ENCODE data around the gene SEMA3A.
"Not testable (repeated sequence)": the region's sequence is repeated elsewhere in the genome, so short reads cannot be mapped to it uniquely, and the experiment has no call there.

SEMA3A gene

GRCh38 chr7:84069033-84069432, 125.6 kb downstream of the SEMA3A start:
- DNase-seq: no peak
- ATAC-seq (replicated peaks): no peak
- H3K27ac Mint-ChIP-seq: no peak overlapping the region
- no peaks in the 10 kb centered on the region for H3K36me3 Mint-ChIP-seq
- no peaks in the 10 kb centered on the region for H3K9me3 Mint-ChIP-seq
- H3K4me1 Mint-ChIP-seq: no peaks in the 10 kb centered on the region
- H3K4me3 Mint-ChIP-seq: no peak overlapping the region
- no peaks in the 10 kb centered on the region for H3K27me3 Mint-ChIP-seq

GRCh38 chr7:84062489-84062901, 132.1 kb downstream of the SEMA3A start:
- not testable (repeated sequence) for ATAC-seq (replicated peaks); DNase-seq; H3K9me3 Mint-ChIP-seq; H3K4me3 Mint-ChIP-seq; H3K4me1 Mint-ChIP-seq; H3K27me3 Mint-ChIP-seq; H3K27ac Mint-ChIP-seq; H3K36me3 Mint-ChIP-seq

- Mint-ChIP-seq H3K27me3 (no peaks in the 10 kb centered on the region), H3K4me1 (no peaks in the 10 kb centered on the region), H3K4me3 (no peak overlapping the region), H3K9me3 (no peaks in the 10 kb centered on the region), H3K36me3 (no peaks in the 10 kb centered on the region), H3K27ac (no peak overlapping the region)
- DNase-seq: no peak
- no peak for ATAC-seq (replicated peaks)
These were observed 133.8 kb downstream of the SEMA3A start for GRCh38 chr7:84060760-84061261.

GRCh38 chr7:84060000-84060399, 134.6 kb downstream of the SEMA3A start:
- DNase-seq: no peak
- no peak overlapping the region for H3K27ac Mint-ChIP-seq
- no peaks in the 10 kb centered on the region for H3K4me1 Mint-ChIP-seq
- no peaks in the 10 kb centered on the region for H3K9me3 Mint-ChIP-seq
- ATAC-seq (replicated peaks): no peak
- no peak overlapping the region for H3K4me3 Mint-ChIP-seq
- no peaks in the 10 kb centered on the region for H3K36me3 Mint-ChIP-seq
- H3K27me3 Mint-ChIP-seq: no peaks in the 10 kb centered on the region

- ATAC-seq (replicated peaks): no peak
- H3K4me1 Mint-ChIP-seq: no peaks in the 10 kb centered on the region
- no peaks in the 10 kb centered on the region for H3K36me3 Mint-ChIP-seq
- H3K9me3 Mint-ChIP-seq: no peaks in the 10 kb centered on the region
- no peak overlapping the region for H3K27ac Mint-ChIP-seq
- no peak for DNase-seq
- no peak overlapping the region for H3K4me3 Mint-ChIP-seq
- no peaks in the 10 kb centered on the region for H3K27me3 Mint-ChIP-seq
These were observed 136.1 kb downstream of the SEMA3A start for GRCh38 chr7:84058311-84059076.

- H3K27ac Mint-ChIP-seq: no peak overlapping the region
- no peaks in the 10 kb centered on the region for H3K4me1 Mint-ChIP-seq
- no peak for DNase-seq
- ATAC-seq (replicated peaks): no peak
- no peak overlapping the region for H3K4me3 Mint-ChIP-seq
- no peaks in the 10 kb centered on the region for H3K27me3 Mint-ChIP-seq
- no peaks in the 10 kb centered on the region for H3K9me3 Mint-ChIP-seq
- H3K36me3 Mint-ChIP-seq: no peaks in the 10 kb centered on the region
These were observed 137.0 kb downstream of the SEMA3A start for GRCh38 chr7:84057576-84057975.

GRCh38 chr7:84055904-84056605, 138.5 kb downstream of the SEMA3A start:
- Mint-ChIP-seq H3K36me3 (no peaks in the 10 kb centered on the region), H3K4me1 (no peaks in the 10 kb centered on the region), H3K9me3 (no peaks in the 10 kb centered on the region)

GRCh38 chr7:84055199-84055598, 139.4 kb downstream of the SEMA3A start:
- H3K27ac Mint-ChIP-seq; H3K36me3 Mint-ChIP-seq; H3K4me3 Mint-ChIP-seq; DNase-seq; H3K9me3 Mint-ChIP-seq; H3K27me3 Mint-ChIP-seq; ATAC-seq (replicated peaks); H3K4me1 Mint-ChIP-seq: not testable (repeated sequence)

More at GRCh38 chr7:84055904-84056605, 138.5 kb downstream of the SEMA3A start:
- ATAC-seq (replicated peaks) (no peak), DNase-seq (no peak)
- Mint-ChIP-seq H3K4me3 (no peak overlapping the region), H3K27ac (no peak overlapping the region), H3K27me3 (no peaks in the 10 kb centered on the region)

- Mint-ChIP-seq H3K27ac (no peak overlapping the region), H3K27me3 (no peaks in the 10 kb centered on the region), H3K36me3 (no peaks in the 10 kb centered on the region), H3K9me3 (peaks cover 0 to 5% of the 10 kb centered on the region in 2 donors), H3K4me3 (no peak overlapping the region), H3K4me1 (no peaks in the 10 kb centered on the region)
- DNase-seq (no peak), ATAC-seq (replicated peaks) (no peak)
These were observed 145.3 kb downstream of the SEMA3A start for GRCh38 chr7:84049071-84049836.

- Mint-ChIP-seq H3K27ac (no peak overlapping the region), H3K27me3 (no peaks in the 10 kb centered on the region), H3K36me3 (no peaks in the 10 kb centered on the region), H3K9me3 (peaks cover 0 to 5% of the 10 kb centered on the region in 2 donors), H3K4me3 (no peak overlapping the region), H3K4me1 (no peaks in the 10 kb centered on the region)
- DNase-seq (no peak), ATAC-seq (replicated peaks) (no peak)
These were observed 147.5 kb downstream of the SEMA3A start for GRCh38 chr7:84047085-84047484.

GRCh38 chr7:84044834-84045233, 149.8 kb downstream of the SEMA3A start:
- H3K4me1 Mint-ChIP-seq: no peaks in the 10 kb centered on the region
- H3K4me3 Mint-ChIP-seq: no peak overlapping the region
- H3K36me3 Mint-ChIP-seq: no peaks in the 10 kb centered on the region
- DNase-seq (no peak), ATAC-seq (replicated peaks) (no peak)
- H3K27ac Mint-ChIP-seq: no peak overlapping the region
- H3K9me3 Mint-ChIP-seq: peaks cover 0 to 5% of the 10 kb centered on the region in 2 donors
- H3K27me3 Mint-ChIP-seq: no peaks in the 10 kb centered on the region

- no peak for DNase-seq
These were observed 150.9 kb downstream of the SEMA3A start for GRCh38 chr7:84043661-84044191.

GRCh38 chr7:84042110-84042539, 152.5 kb downstream of the SEMA3A start:
- no peaks in the 10 kb centered on the region for H3K27me3 Mint-ChIP-seq
- H3K4me1 Mint-ChIP-seq: no peaks in the 10 kb centered on the region
- H3K27ac Mint-ChIP-seq: no peak overlapping the region
- H3K4me3 Mint-ChIP-seq: no peak overlapping the region
- H3K9me3 Mint-ChIP-seq: peaks cover 0 to 5% of the 10 kb centered on the region in 2 donors
- no peaks in the 10 kb centered on the region for H3K36me3 Mint-ChIP-seq
- DNase-seq (no peak), ATAC-seq (replicated peaks) (no peak)

More at GRCh38 chr7:84043661-84044191, 150.9 kb downstream of the SEMA3A start:
- ATAC-seq (replicated peaks): no peak
- Mint-ChIP-seq H3K4me3 (no peak overlapping the region), H3K27ac (no peak overlapping the region), H3K36me3 (no peaks in the 10 kb centered on the region), H3K4me1 (no peaks in the 10 kb centered on the region), H3K9me3 (peaks cover 0 to 5% of the 10 kb centered on the region in 2 donors), H3K27me3 (no peaks in the 10 kb centered on the region)

- Mint-ChIP-seq H3K36me3 (no peaks in the 10 kb centered on the region), H3K27ac (no peak overlapping the region), H3K9me3 (peaks cover 0 to 5% of the 10 kb centered on the region in 2 donors), H3K27me3 (no peaks in the 10 kb centered on the region), H3K4me1 (no peaks in the 10 kb centered on the region), H3K4me3 (no peak overlapping the region)
- no peak for ATAC-seq (replicated peaks)
- no peak for DNase-seq
These were observed 152.9 kb downstream of the SEMA3A start for GRCh38 chr7:84041649-84042048.
